Renal cortical epithelial cell (primary cell): ENCODE results near the gene RAB26. TPM values are rescaled to one million over a fixed set of nuclear protein-coding genes. Genes with fewer than 3 reads are reported as not detected.

Experiments used
- DNase-seq: peaks from one replicate; pipeline ENCODE4 v3.0.0-alpha.2; 2011; ENCODE audit warnings: low read depth
- total RNA-seq: library from RNA; depleted of rRNA; stranded (reverse); fragments of >200 nt; gene quantifications from 2 replicates; pipeline ENCODE4 v1.2.3, GENCODE V29; 2014

Gene RAB26
- total RNA-seq, 1 donor from 2014 or later: 0.70 TPM

- DNase-seq: no peak
These were observed 10.9 kb downstream of the RAB26 start for GRCh38 chr16:2159175-2159838.

GRCh38 chr16:2160915-2161551 is 12.6 kb downstream of the RAB26 start:
- DNase-seq: no peak

GRCh38 chr16:2161911-2162310 is 13.5 kb downstream of the RAB26 start:
- DNase-seq: no peak

- DNase-seq: no peak
These were observed 14.3 kb downstream of the RAB26 start for GRCh38 chr16:2162676-2163118.

GRCh38 chr16:2163211-2163881 is 14.9 kb downstream of the RAB26 start:
- DNase-seq: no peak

GRCh38 chr16:2165861-2166260 is 17.4 kb downstream of the RAB26 start:
- DNase-seq: no peak

- DNase-seq: no peak
These were observed 18.0 kb downstream of the RAB26 start for GRCh38 chr16:2166263-2167067.

- DNase-seq: no peak
These were observed 18.7 kb downstream of the RAB26 start for GRCh38 chr16:2167068-2167638.

- DNase-seq: no peak
These were observed 21.7 kb downstream of the RAB26 start for GRCh38 chr16:2170080-2170479.

- no peak for DNase-seq
These were observed 22.4 kb downstream of the RAB26 start for GRCh38 chr16:2170587-2171435.

- no peak for DNase-seq
These were observed 23.3 kb downstream of the RAB26 start for GRCh38 chr16:2171601-2172178.

GRCh38 chr16:2172688-2173335 is 24.4 kb downstream of the RAB26 start:
- no peak for DNase-seq

GRCh38 chr16:2173366-2173765 is 24.9 kb downstream of the RAB26 start:
- DNase-seq: no peak

GRCh38 chr16:2173916-2174315 is 25.5 kb downstream of the RAB26 start:
- DNase-seq: no peak

GRCh38 chr16:2174396-2175131 is 26.1 kb downstream of the RAB26 start:
- DNase-seq: no peak

- DNase-seq: no peak
These were observed 27.0 kb downstream of the RAB26 start for GRCh38 chr16:2175454-2175853.

GRCh38 chr16:2176047-2176446 is 27.6 kb downstream of the RAB26 start:
- DNase-seq: no peak

- no peak for DNase-seq
These were observed 28.7 kb downstream of the RAB26 start for GRCh38 chr16:2177101-2177500.

GRCh38 chr16:2177561-2177960 is 29.1 kb downstream of the RAB26 start:
- DNase-seq: no peak
